ENCODE measurements around the gene GAD1. TPM values are rescaled to one million over a fixed set of nuclear protein-coding genes. Genes with fewer than 3 reads are reported as not detected.

GAD1 gene
- total RNA-seq, 4 donors from 2014 or later = not detected

DNA sequence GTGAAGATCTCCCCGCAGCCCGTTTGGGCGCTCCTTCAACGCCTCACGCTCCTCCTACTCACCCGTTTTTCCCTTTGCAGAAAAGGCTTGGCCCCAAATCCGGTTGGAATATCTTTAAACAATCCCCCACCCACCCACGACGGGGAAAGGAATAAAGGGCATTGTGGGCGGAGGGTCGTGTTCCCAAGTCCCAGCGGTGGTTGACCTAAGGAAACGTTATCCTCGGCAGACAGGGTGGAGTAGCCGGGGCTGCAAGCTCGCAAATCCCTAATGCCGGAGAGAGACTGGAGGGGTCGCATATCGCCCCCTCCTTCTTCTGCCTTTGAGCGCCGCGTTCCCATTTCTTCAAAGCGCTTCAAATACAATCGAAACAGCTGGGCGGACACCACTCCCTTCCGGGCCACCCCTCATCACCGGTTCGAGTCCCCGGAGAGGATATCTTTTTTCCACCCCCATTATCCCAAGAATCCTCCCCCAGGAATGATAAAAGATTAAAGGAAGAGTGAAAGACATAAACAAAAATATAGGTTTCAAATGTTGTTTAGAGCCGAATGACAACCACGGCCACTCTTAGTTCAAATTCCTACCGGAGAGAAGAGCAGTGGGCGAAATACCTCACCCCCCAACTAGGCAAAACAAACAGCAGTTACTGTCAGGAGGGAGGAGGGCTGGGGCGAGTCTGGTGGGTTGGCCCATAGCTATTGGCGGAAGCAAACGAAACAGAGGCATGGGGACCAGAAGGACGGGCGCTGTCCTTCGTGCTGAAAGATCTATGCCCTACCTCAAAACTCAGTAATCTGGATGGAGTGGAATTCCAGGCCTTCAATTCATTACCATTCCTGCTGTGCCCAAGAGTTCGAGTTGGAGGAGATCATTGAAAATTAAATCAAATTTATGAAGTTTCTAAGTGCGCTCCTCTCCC lies 2.8 kb upstream of the GAD1 start:
- no peaks in the 10 kb centered on the region for H3K36me3 ChIP-seq
- no peaks in the 10 kb centered on the region for H3K9me3 ChIP-seq
- H3K27ac ChIP-seq = no peak overlapping the region
- TF ChIP-seq POLR2A (IDR thresholded peaks at IDR 0.05) = no peak
- no peak for TF ChIP-seq CTCF (IDR thresholded peaks at IDR 0.05 in 4 of 5, conservative IDR thresholded peaks at IDR 0.05 in 1 of 5)
- H3K4me1 ChIP-seq = peaks cover 41 to 46% of the 10 kb centered on the region in 2 donors
- intact Hi-C loops (cut with DNase I; ENCODE audit: low total_unique reads) = loop anchor here (1.0 to 10.0 kb wide), 5 partner anchors 43 to 578 kb away; partner anchors contain the start of genes ERICH2 and SP5
- in situ Hi-C loops (cut with MboI; ENCODE audit: low sequenced_read_pairs in 4 of 4) = loop anchor here (10.0 to 25.0 kb wide), 6 partner anchors 327 to 579 kb away; no protein-coding TSS in a partner anchor
- H3K4me3 ChIP-seq = no peak overlapping the region
- ATAC-seq = no peak
- no peak for DNase-seq
- H3K27me3 ChIP-seq = peaks cover 61% of the 10 kb centered on the region in 3 donors

- Histone ChIP-seq H3K27ac (no peak overlapping the region), H3K36me3 (no peaks in the 10 kb centered on the region), H3K27me3 (peaks cover 69% of the 10 kb centered on the region in 3 donors), H3K9me3 (no peaks in the 10 kb centered on the region), H3K4me3 (peak overlapping the region in 1 of 4 donors; percentile 62), H3K4me1 (peaks cover 43 to 49% of the 10 kb centered on the region in 2 donors)
- no peak for ATAC-seq
- no peak for TF ChIP-seq CTCF (IDR thresholded peaks at IDR 0.05 in 4 of 5, conservative IDR thresholded peaks at IDR 0.05 in 1 of 5)
- TF ChIP-seq POLR2A (IDR thresholded peaks at IDR 0.05) = no peak
- DNase-seq = no peak
- in situ Hi-C loops (cut with MboI; ENCODE audit: low sequenced_read_pairs in 4 of 4) (loop anchor here (5.0 to 25.0 kb wide), 7 partner anchors 322 to 580 kb away; no protein-coding TSS in a partner anchor), intact Hi-C loops (cut with DNase I; ENCODE audit: low total_unique reads) (loop anchor here (1.0 to 10.0 kb wide), 5 partner anchors 44 to 578 kb away; partner anchors contain the start of genes ERICH2 and SP5)
Measured at GRCh38 chr2:170814533-170815230, 2.0 kb upstream of the GAD1 start.

- H3K4me1 ChIP-seq = peaks cover 50 to 56% of the 10 kb centered on the region in 2 donors
- peak overlapping the region in 2 of 4 donors; percentile 42 to 62 for H3K4me3 ChIP-seq
- in situ Hi-C loops (cut with MboI; ENCODE audit: low sequenced_read_pairs in 4 of 4) = loop anchor here (5.0 to 25.0 kb wide), 7 partner anchors 323 to 581 kb away; no protein-coding TSS in a partner anchor
- DNase-seq (no peak), ATAC-seq (no peak)
- intact Hi-C loops (cut with DNase I; ENCODE audit: low total_unique reads) = loop anchor here (1.0 to 10.0 kb wide), 3 partner anchors 45 to 406 kb away; partner anchors contain the start of genes ERICH2 and SP5
- no peak overlapping the region for H3K27ac ChIP-seq
- TF ChIP-seq CTCF (IDR thresholded peaks at IDR 0.05 in 4 of 5, conservative IDR thresholded peaks at IDR 0.05 in 1 of 5) = no peak
- TF ChIP-seq POLR2A (IDR thresholded peaks at IDR 0.05) = no peak
- H3K27me3 ChIP-seq = peaks cover 75 to 76% (median 75%) of the 10 kb centered on the region in 3 donors
- no peaks in the 10 kb centered on the region for H3K9me3 ChIP-seq
- H3K36me3 ChIP-seq = no peaks in the 10 kb centered on the region
Measured at GRCh38 chr2:170815311-170815710, 1.4 kb upstream of the GAD1 start.

GRCh38 chr2:170815746-170816503 lies 762 bp upstream of the GAD1 start:
- H3K27me3 ChIP-seq = peaks cover 81 to 82% (median 81%) of the 10 kb centered on the region in 3 donors
- in situ Hi-C loops (cut with MboI; ENCODE audit: low sequenced_read_pairs in 4 of 4) = loop anchor here (5.0 to 25.0 kb wide), 7 partner anchors 324 to 581 kb away; no protein-coding TSS in a partner anchor
- H3K27ac ChIP-seq = no peak overlapping the region

More at GRCh38 chr2:170815746-170816503, 762 bp upstream of the GAD1 start:
- DNase-seq (no peak), ATAC-seq (peak in 1 of 2 donors; percentile 32)
- TF ChIP-seq POLR2A (IDR thresholded peaks at IDR 0.05) = no peak
- TF ChIP-seq CTCF (IDR thresholded peaks at IDR 0.05 in 4 of 5, conservative IDR thresholded peaks at IDR 0.05 in 1 of 5) = peak; percentile 55 to 82 (median 76)
- intact Hi-C loops (cut with DNase I; ENCODE audit: low total_unique reads) = loop anchor here (1.0 to 10.0 kb wide), 3 partner anchors 45 to 407 kb away; partner anchors contain the start of genes ERICH2 and SP5
- no peaks in the 10 kb centered on the region for H3K36me3 ChIP-seq
- H3K4me1 ChIP-seq = peaks cover 54 to 62% of the 10 kb centered on the region in 2 donors
- peak overlapping the region; percentile 42 to 62 (median 48) for H3K4me3 ChIP-seq
- no peaks in the 10 kb centered on the region for H3K9me3 ChIP-seq
